HAP-1 (cell line): ENCODE data around the gene NDEL1.

Source experiments
- DNase-seq, 2 experiments: peaks; one replicate each; pipeline ENCODE4 v3.0.0-alpha.2; 2016 to 2020; ENCODE audit warnings: low spot score in 2 of 2
- H3K27me3 ChIP-seq: fragments of 250-450 bp; sonication (Bioruptor Pico); 2 replicates; pipeline ENCODE4 v1.5.1; 2020; ENCODE audit warnings: low read depth, mild to moderate bottlenecking, moderate library complexity
- H3K36me3 ChIP-seq: fragments of 250-450 bp; sonication (Bioruptor Pico); replicated peaks from 2 replicates; pipeline ENCODE4 v1.5.1; 2020; ENCODE audit warnings: mild to moderate bottlenecking
- H3K4me1 ChIP-seq: fragments of 250-450 bp; sonication (Bioruptor Pico); 2 replicates; pipeline ENCODE4 v1.5.1; 2020; ENCODE audit warnings: mild to moderate bottlenecking
- H3K4me3 ChIP-seq: fragments of 250-450 bp; sonication (Bioruptor Pico); 2 replicates; pipeline ENCODE4 v1.5.1; 2020; ENCODE audit warnings: mild to moderate bottlenecking, moderate library complexity
- H3K9me3 ChIP-seq: fragments of 250-450 bp; sonication (Bioruptor Pico); 2 replicates; pipeline ENCODE4 v1.5.1; 2020; ENCODE audit warnings: mild to moderate bottlenecking, moderate library complexity
- in situ Hi-C: fragments of 300-500 bp; cut with MboI; formaldehyde crosslinking; loops from 3 replicates; pipeline ENCODE4 v1.14.3; 2020; ENCODE audit warnings: low sequenced_read_pairs, inconsistent platforms, mixed read lengths

The NDEL1 gene

GRCh38 chr17:8426094-8426720, 9.5 kb upstream of the NDEL1 start:
- Histone ChIP-seq H3K4me3 (no peak overlapping the region), H3K36me3 (no peaks in the 10 kb centered on the region), H3K4me1 (no peaks in the 10 kb centered on the region; the same call in 1 of the 2 replicates), H3K9me3 (no peaks in the 10 kb centered on the region), H3K27me3 (no peaks in the 10 kb centered on the region)
- in situ Hi-C loops, result no loop called here
- DNase-seq, result no peak

GRCh38 chr17:8426802-8427201, 8.9 kb upstream of the NDEL1 start:
- Histone ChIP-seq H3K4me3 (no peak overlapping the region), H3K9me3 (no peaks in the 10 kb centered on the region), H3K27me3 (no peaks in the 10 kb centered on the region), H3K36me3 (no peaks in the 10 kb centered on the region), H3K4me1 (no peaks in the 10 kb centered on the region; the same call in 1 of the 2 replicates)
- DNase-seq, result no peak
- in situ Hi-C loops, result no loop called here

GRCh38 chr17:8430966-8431365, 4.7 kb upstream of the NDEL1 start:
- H3K4me3 ChIP-seq, result no peak overlapping the region
- no peaks in the 10 kb centered on the region for H3K9me3 ChIP-seq
- H3K36me3 ChIP-seq, result no peaks in the 10 kb centered on the region; the same call in 1 of the 2 replicates
- in situ Hi-C loops, result no loop called here
- DNase-seq, result no peak
- H3K4me1 ChIP-seq, result no peaks in the 10 kb centered on the region
- H3K27me3 ChIP-seq, result no peaks in the 10 kb centered on the region

DNA sequence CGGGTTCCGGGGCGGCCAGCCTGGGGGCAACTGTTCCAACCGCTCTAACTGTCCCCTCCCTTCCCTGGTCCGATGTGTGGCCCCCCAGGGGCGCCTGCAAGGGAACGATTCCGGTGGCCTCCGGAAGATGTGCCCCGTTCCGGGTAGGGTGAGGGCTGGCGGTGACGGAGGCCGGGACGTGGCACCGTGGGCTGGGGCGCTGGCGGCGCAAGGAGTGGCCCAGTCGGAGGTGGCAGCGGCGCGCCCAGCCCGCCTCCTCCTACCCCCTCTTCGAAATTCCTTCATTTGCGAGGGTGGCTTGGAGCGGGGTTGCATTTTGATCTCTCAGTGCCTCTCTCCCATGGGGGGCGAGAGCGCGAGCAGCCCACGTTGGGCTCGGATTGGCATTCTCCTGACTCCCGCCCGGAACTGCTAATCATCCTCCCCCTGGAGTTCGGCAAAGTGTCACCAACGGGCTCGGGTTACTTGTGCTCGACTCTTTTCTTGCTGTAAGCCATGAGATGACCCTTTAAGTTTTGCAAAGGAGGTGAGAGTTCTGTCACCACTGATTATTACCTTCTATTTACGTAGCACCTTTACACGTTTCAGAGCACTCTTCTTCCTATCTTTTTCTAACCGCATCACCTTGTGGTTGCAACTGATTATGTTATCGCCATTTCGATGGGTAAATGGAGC, 622 bp downstream of the NDEL1 start:
- Histone ChIP-seq H3K36me3 (no peaks in the 10 kb centered on the region; the same call in 1 of the 2 replicates), H3K4me1 (peaks cover 6% of the 10 kb centered on the region), H3K9me3 (no peaks in the 10 kb centered on the region), H3K27me3 (no peaks in the 10 kb centered on the region), H3K4me3 (peak overlapping the region; percentile 84)
- in situ Hi-C loops, result no loop called here
- DNase-seq, result peak; percentile 46 to 64

DNA sequence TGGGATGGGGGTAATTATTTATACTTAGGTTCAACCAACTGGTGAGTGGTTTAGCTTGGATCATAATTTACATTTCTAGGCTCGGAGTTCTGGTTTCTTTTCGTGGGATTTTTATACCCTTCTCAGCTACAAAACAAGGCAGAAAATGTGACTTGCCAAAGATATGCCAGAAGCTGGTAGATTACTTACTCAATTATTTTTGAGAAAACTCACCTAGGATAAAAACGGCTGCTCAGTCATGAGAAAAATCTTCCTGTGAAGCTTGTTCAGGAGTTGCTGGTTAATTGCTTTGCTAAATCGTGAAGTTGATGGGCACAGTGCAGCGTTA, 1.1 kb downstream of the NDEL1 start:
- Histone ChIP-seq H3K36me3 (no peaks in the 10 kb centered on the region; the same call in 1 of the 2 replicates), H3K9me3 (no peaks in the 10 kb centered on the region), H3K27me3 (no peaks in the 10 kb centered on the region), H3K4me1 (peaks cover 6% of the 10 kb centered on the region), H3K4me3 (peak overlapping the region; percentile 84)
- no peak for DNase-seq
- in situ Hi-C loops, result no loop called here

DNA sequence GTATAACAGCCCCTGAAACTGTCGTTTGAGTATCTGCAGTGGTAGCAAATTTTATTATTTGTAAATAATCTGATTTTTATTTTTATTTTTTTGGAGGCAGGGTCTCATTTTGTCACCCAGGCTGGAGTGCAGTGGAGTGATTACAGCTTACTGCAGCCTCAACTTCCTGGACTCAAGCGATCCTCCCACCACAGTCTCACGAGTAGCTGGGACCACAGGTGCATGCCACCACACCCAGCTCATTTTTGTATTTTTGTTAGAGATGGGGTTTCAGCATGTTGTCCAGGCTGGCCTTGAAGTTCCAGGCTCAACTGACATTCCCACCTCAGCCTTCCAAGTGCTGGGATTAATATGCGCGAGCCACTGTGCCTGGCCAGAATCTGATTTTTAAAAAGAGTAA, 2.8 kb downstream of the NDEL1 start:
- no peaks in the 10 kb centered on the region for H3K27me3 ChIP-seq
- in situ Hi-C loops, result no loop called here
- no peak for DNase-seq
- H3K9me3 ChIP-seq, result no peaks in the 10 kb centered on the region
- H3K4me3 ChIP-seq, result no peak overlapping the region
- H3K4me1 ChIP-seq, result peaks cover 6% of the 10 kb centered on the region
- H3K36me3 ChIP-seq, result no peaks in the 10 kb centered on the region; the same call in 1 of the 2 replicates

DNA sequence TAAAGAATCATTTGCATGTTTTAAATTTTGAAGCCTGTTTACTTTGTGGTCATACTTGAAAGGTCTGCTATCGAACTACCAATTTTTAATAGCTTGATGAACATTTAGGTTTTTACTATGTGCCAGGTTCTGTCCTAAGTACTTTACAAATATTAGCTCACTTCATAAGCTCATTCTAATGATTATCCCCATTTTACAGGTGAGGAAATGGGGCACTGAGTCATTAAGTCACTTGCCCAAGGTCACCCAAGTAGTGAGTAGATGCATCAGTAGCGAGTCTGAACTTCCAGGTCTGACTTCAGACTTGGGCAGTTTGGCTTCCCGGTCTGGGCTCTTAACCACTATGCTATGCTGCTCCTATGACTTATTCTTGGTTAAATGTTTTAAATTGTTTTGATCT, 4.0 kb downstream of the NDEL1 start:
- peaks cover 7% of the 10 kb centered on the region for H3K36me3 ChIP-seq
- no peak for DNase-seq
- H3K27me3 ChIP-seq, result no peaks in the 10 kb centered on the region
- H3K4me3 ChIP-seq, result no peak overlapping the region
- in situ Hi-C loops, result no loop called here
- H3K9me3 ChIP-seq, result no peaks in the 10 kb centered on the region
- peaks cover 6% of the 10 kb centered on the region for H3K4me1 ChIP-seq

GRCh38 chr17:8441690-8442089, 6.0 kb downstream of the NDEL1 start:
- DNase-seq, result no peak
- H3K36me3 ChIP-seq, result peaks cover 22% of the 10 kb centered on the region
- H3K4me3 ChIP-seq, result no peak overlapping the region
- no peaks in the 10 kb centered on the region for H3K27me3 ChIP-seq
- H3K9me3 ChIP-seq, result no peaks in the 10 kb centered on the region
- in situ Hi-C loops, result no loop called here
- H3K4me1 ChIP-seq, result peaks cover 6% of the 10 kb centered on the region

GRCh38 chr17:8442310-8442709, 6.6 kb downstream of the NDEL1 start:
- in situ Hi-C loops, result no loop called here
- H3K27me3 ChIP-seq, result no peaks in the 10 kb centered on the region
- no peaks in the 10 kb centered on the region for H3K9me3 ChIP-seq
- peaks cover 4% of the 10 kb centered on the region for H3K4me1 ChIP-seq
- no peak overlapping the region for H3K4me3 ChIP-seq
- H3K36me3 ChIP-seq, result peaks cover 28% of the 10 kb centered on the region
- DNase-seq, result no peak

- in situ Hi-C loops, result no loop called here
- H3K36me3 ChIP-seq, result peaks cover 40% of the 10 kb centered on the region
- H3K4me1 ChIP-seq, result peaks cover 6% of the 10 kb centered on the region
- H3K9me3 ChIP-seq, result no peaks in the 10 kb centered on the region
- no peaks in the 10 kb centered on the region for H3K27me3 ChIP-seq
- no peak overlapping the region for H3K4me3 ChIP-seq
- DNase-seq, result no peak
These were observed 8.1 kb downstream of the NDEL1 start for GRCh38 chr17:8443756-8444155.

GRCh38 chr17:8444494-8444893, 8.8 kb downstream of the NDEL1 start:
- H3K27me3 ChIP-seq, result no peaks in the 10 kb centered on the region
- H3K9me3 ChIP-seq, result no peaks in the 10 kb centered on the region
- peaks cover 47% of the 10 kb centered on the region for H3K36me3 ChIP-seq
- H3K4me1 ChIP-seq, result peaks cover 6% of the 10 kb centered on the region
- no peak overlapping the region for H3K4me3 ChIP-seq
- in situ Hi-C loops, result no loop called here
- DNase-seq, result no peak

- Histone ChIP-seq H3K4me1 (peaks cover 6% of the 10 kb centered on the region), H3K4me3 (no peak overlapping the region), H3K9me3 (no peaks in the 10 kb centered on the region), H3K27me3 (no peaks in the 10 kb centered on the region), H3K36me3 (peaks cover 50% of the 10 kb centered on the region)
- in situ Hi-C loops, result no loop called here
- DNase-seq, result no peak
These were observed 9.9 kb downstream of the NDEL1 start for GRCh38 chr17:8445536-8445935.

- Histone ChIP-seq H3K9me3 (no peaks in the 10 kb centered on the region), H3K4me3 (no peak overlapping the region), H3K27me3 (no peaks in the 10 kb centered on the region), H3K4me1 (peaks cover 6% of the 10 kb centered on the region), H3K36me3 (peaks cover 68% of the 10 kb centered on the region)
- in situ Hi-C loops, result no loop called here
- DNase-seq, result peak; percentile 14 to 47
These were observed 12.1 kb downstream of the NDEL1 start for GRCh38 chr17:8447799-8448198.

DNA sequence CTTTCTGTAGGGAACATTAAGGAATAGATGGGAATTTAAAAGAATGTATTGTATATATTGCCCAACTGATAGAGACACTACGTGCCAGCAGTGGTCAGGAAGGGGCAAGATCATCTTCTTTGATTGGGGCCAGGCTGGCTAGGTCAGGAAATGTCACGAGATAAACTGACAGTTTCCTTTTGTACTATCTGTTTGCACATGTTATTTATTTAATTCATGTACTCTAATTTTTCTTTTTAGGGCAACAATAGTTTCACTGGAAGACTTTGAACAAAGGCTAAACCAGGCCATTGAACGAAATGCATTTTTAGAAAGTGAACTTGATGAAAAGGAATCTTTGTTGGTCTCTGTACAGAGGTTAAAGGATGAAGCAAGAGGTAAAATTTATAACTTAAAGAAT, 12.6 kb downstream of the NDEL1 start:
- H3K4me1 ChIP-seq, result peaks cover 6% of the 10 kb centered on the region
- no peak overlapping the region for H3K4me3 ChIP-seq
- no peak for DNase-seq
- peaks cover 73% of the 10 kb centered on the region for H3K36me3 ChIP-seq
- H3K9me3 ChIP-seq, result no peaks in the 10 kb centered on the region
- no peaks in the 10 kb centered on the region for H3K27me3 ChIP-seq
- in situ Hi-C loops, result no loop called here
